Neuronal stem cell (in vitro differentiated cells): ENCODE measurements around the gene SLC30A9.

Experiments
- DNase-seq: peaks from one replicate; pipeline ENCODE4 v3.0.0-alpha.2; 2013; ENCODE audit warnings: low spot score
- H2AFZ ChIP-seq: one replicate; pipeline ENCODE4 v1.6.1; 2013; ENCODE audit warnings: mild to moderate bottlenecking, low read length, inconsistent platforms
- H2AK5ac ChIP-seq: 2 replicates; pipeline ENCODE4 v1.6.1; 2013; ENCODE audit warnings: low read depth, mild to moderate bottlenecking, inconsistent platforms, low read length, moderate library complexity, mixed read lengths
- H2BK120ac ChIP-seq: 2 replicates; pipeline ENCODE4 v1.6.1; 2013; ENCODE audit warnings: low read depth, mild to moderate bottlenecking, inconsistent platforms, low read length, moderate library complexity, mixed read lengths
- H2BK12ac ChIP-seq: one replicate; pipeline ENCODE4 v1.6.1; 2013; ENCODE audit warnings: low read length, inconsistent platforms
- H2BK15ac ChIP-seq: 2 replicates; pipeline ENCODE4 v1.6.1; 2013; ENCODE audit warnings: mild to moderate bottlenecking, low read length, inconsistent platforms, mixed read lengths
- H2BK5ac ChIP-seq: one replicate; pipeline ENCODE4 v1.6.1; 2013; ENCODE audit warnings: inconsistent platforms, mild to moderate bottlenecking, low read length, moderate library complexity
- H3K14ac ChIP-seq: one replicate; pipeline ENCODE4 v1.6.1; 2013; ENCODE audit warnings: low read length, inconsistent platforms
- H3K18ac ChIP-seq: 2 replicates; pipeline ENCODE4 v1.6.1; 2013; ENCODE audit warnings: low read length, inconsistent platforms
- H3K23ac ChIP-seq: 2 replicates; pipeline ENCODE4 v1.6.1; 2013; ENCODE audit warnings: low read depth, mild to moderate bottlenecking, mixed read lengths, low read length, inconsistent platforms; ENCODE audit not compliant: poor library complexity
- H3K27ac ChIP-seq: replicated peaks from 3 replicates; pipeline ENCODE4 v1.5.1; 2013; ENCODE audit warnings: low read length, inconsistent platforms
- H3K27me3 ChIP-seq, 3 experiments: 2 replicates each; pipeline ENCODE4 v1.6.1; 2013; ENCODE audit warnings: low read length in 3 of 3, mild to moderate bottlenecking in 2 of 3, inconsistent platforms in 1 of 3, low read depth in 1 of 3, mixed read lengths in 1 of 3, moderate library complexity in 1 of 3; ENCODE audit not compliant: control insufficient read depth in 3 of 3, insufficient read depth in 3 of 3
- H3K36me3 ChIP-seq, 2 donors: replicated peaks in 1 of 2; 2 replicates each; pipeline ENCODE4 v1.6.1; 2013; ENCODE audit warnings: low read length in 2 of 2; ENCODE audit not compliant: control insufficient read depth in 2 of 2, insufficient read depth in 2 of 2
- H3K4ac ChIP-seq: 2 replicates; pipeline ENCODE4 v1.6.1; 2013; ENCODE audit warnings: inconsistent platforms, mild to moderate bottlenecking, low read length, moderate library complexity
- H3K4me1 ChIP-seq, 2 donors: 1 replicate in 1 of 2; 2 replicates in 1 of 2; pipeline ENCODE4 v1.6.1; 2013; ENCODE audit warnings: low read length in 2 of 2, low read depth in 1 of 2; ENCODE audit not compliant: control insufficient read depth in 2 of 2, insufficient read depth in 1 of 2
- H3K4me2 ChIP-seq: one replicate; pipeline ENCODE4 v1.6.1; 2013; ENCODE audit warnings: mild to moderate bottlenecking, low read length, inconsistent platforms; ENCODE audit not compliant: insufficient read depth, poor library complexity, severe bottlenecking
- H3K4me3 ChIP-seq, 2 donors: 2 replicates each; pipeline ENCODE4 v1.5.1; 2013; ENCODE audit warnings: low read length in 2 of 2, mild to moderate bottlenecking in 2 of 2, inconsistent platforms in 1 of 2, moderate library complexity in 1 of 2
- H3K79me1 ChIP-seq: one replicate; pipeline ENCODE4 v1.6.1; 2013; ENCODE audit warnings: low read depth, mild to moderate bottlenecking, inconsistent platforms, low read length, moderate library complexity
- H3K9ac ChIP-seq: one replicate; pipeline ENCODE4 v1.6.1; 2013; ENCODE audit warnings: mild to moderate bottlenecking, low read depth, low read length, inconsistent platforms; ENCODE audit not compliant: poor library complexity
- H3K9me3 ChIP-seq, 2 donors: replicated peaks in 1 of 2; 2 replicates each; pipeline versions ENCODE3 to v1.6.1; 2013; ENCODE audit warnings: low read length in 2 of 2, mild to moderate bottlenecking in 2 of 2, inconsistent platforms in 1 of 2, low read depth in 1 of 2, mixed read lengths in 1 of 2, moderate library complexity in 1 of 2; ENCODE audit not compliant: control insufficient read depth in 2 of 2, insufficient read depth in 1 of 2
- H4K8ac ChIP-seq: one replicate; pipeline ENCODE4 v1.6.1; 2013; ENCODE audit warnings: low read depth, mild to moderate bottlenecking, inconsistent platforms, low read length, moderate library complexity
- H4K91ac ChIP-seq: one replicate; pipeline ENCODE4 v1.6.1; 2013; ENCODE audit warnings: low read length, low read depth, mild to moderate bottlenecking, inconsistent platforms; ENCODE audit not compliant: poor library complexity
- WGBS, 2 donors: extraction: QIAGEN DNeasy Blood & Tissue Kit; methylation state at CpG; one replicate each; pipeline ENCODE4 v1.1.7; 2013; ENCODE audit warnings: missing lambda C conversion rate in 2 of 2, mixed read lengths in 1 of 2; ENCODE audit not compliant: insufficient read length in 2 of 2, insufficient replicate concordance in 1 of 2; ENCODE audit errors: extremely low coverage in 2 of 2; 5-methylcytosine and 5-hydroxymethylcytosine counted together

Gene SLC30A9

DNA sequence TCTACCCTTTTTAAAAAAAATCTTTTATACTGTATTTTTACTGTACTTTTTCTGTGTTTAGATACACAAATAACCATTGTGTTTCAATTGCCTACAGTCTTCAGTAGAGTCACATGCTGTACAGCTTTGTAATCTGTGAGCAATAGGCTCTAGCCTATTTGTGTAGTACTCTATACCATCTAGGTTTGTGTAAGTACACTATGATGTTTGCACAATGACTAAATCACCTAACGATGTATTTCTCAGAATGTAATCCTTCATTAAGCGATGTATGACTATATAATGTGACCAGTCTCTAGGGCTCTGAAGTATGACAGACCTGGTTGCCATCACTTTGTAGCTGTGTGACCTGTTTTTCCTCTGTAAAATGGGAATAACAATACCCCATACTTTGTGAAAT is 22.9 kb upstream of the SLC30A9 start:
- Histone ChIP-seq H4K8ac (no peak overlapping the region), H3K36me3 (no peaks in the 10 kb centered on the region), H3K27ac (no peak overlapping the region), H3K27me3 (no peaks in the 10 kb centered on the region), H3K14ac (no peak overlapping the region), H2AK5ac (no peak overlapping the region), H2BK120ac (no peak overlapping the region), H4K91ac (no peak overlapping the region), H2BK12ac (no peak overlapping the region), H2AFZ (no peak overlapping the region), H2BK15ac (no peak overlapping the region), H3K23ac (no peak overlapping the region), H3K18ac (no peak overlapping the region), H3K4me3 (no peak overlapping the region), H3K9me3 (no peaks in the 10 kb centered on the region), H3K9ac (no peak overlapping the region), H3K4me1 (no peaks in the 10 kb centered on the region), H3K79me1 (no peaks in the 10 kb centered on the region), H3K4ac (no peak overlapping the region), H2BK5ac (no peak overlapping the region), H3K4me2 (no peak overlapping the region)
- WGBS, 2 donors, result no CpG with 5 or more reads among the region's 2 CpGs
- DNase-seq, result no peak

DNA sequence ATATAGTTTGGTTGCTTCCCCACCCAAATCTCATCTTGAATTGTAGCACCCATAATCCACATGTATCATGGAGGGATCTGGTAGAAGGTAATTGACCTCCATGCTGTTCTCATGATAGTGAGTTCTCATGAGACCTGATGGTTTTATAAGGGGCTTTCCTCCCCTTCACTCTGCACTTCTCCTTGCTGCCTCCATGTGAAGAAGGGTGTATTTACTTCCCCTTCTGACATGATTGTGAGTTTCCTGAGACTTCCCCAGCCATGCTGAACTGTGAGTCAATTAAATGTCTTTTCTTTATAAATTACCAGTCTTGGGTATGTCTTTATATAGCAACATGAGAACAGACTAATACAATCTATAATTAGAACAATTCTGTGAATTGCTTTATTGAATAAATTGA is 20.7 kb upstream of the SLC30A9 start:
- Histone ChIP-seq H2BK15ac (no peak overlapping the region), H4K8ac (no peak overlapping the region), H4K91ac (no peak overlapping the region), H2BK12ac (no peak overlapping the region), H3K23ac (no peak overlapping the region), H3K4ac (no peak overlapping the region), H3K9me3 (no peaks in the 10 kb centered on the region), H3K4me2 (no peak overlapping the region), H3K27me3 (no peaks in the 10 kb centered on the region), H3K4me3 (no peak overlapping the region), H2AK5ac (no peak overlapping the region), H3K27ac (no peak overlapping the region), H3K36me3 (no peaks in the 10 kb centered on the region), H3K18ac (no peak overlapping the region), H2BK5ac (no peak overlapping the region), H3K4me1 (no peaks in the 10 kb centered on the region), H2AFZ (no peak overlapping the region), H3K79me1 (no peaks in the 10 kb centered on the region), H3K14ac (no peak overlapping the region), H2BK120ac (no peak overlapping the region), H3K9ac (no peak overlapping the region)
- no peak for DNase-seq

- no peak overlapping the region for H3K23ac ChIP-seq
- H2AFZ ChIP-seq, result no peak overlapping the region
- H3K4ac ChIP-seq, result no peak overlapping the region
- no peak overlapping the region for H3K4me3 ChIP-seq
- no peak overlapping the region for H4K8ac ChIP-seq
- H2BK120ac ChIP-seq, result no peak overlapping the region
- no peak overlapping the region for H3K14ac ChIP-seq
- H2AK5ac ChIP-seq, result no peak overlapping the region
- no CpG with 5 or more reads among the region's 1 CpG for WGBS, 2 donors
- no peak overlapping the region for H3K4me2 ChIP-seq
- H2BK5ac ChIP-seq, result no peak overlapping the region
- H3K9me3 ChIP-seq, result no peaks in the 10 kb centered on the region
- no peaks in the 10 kb centered on the region for H3K79me1 ChIP-seq
- DNase-seq, result no peak
- peaks cover 0 to 2% of the 10 kb centered on the region in 2 donors for H3K4me1 ChIP-seq
- no peaks in the 10 kb centered on the region for H3K27me3 ChIP-seq
- H3K36me3 ChIP-seq, result no peaks in the 10 kb centered on the region
- H2BK15ac ChIP-seq, result no peak overlapping the region
- H3K9ac ChIP-seq, result no peak overlapping the region
- H3K27ac ChIP-seq, result no peak overlapping the region
- no peak overlapping the region for H2BK12ac ChIP-seq
- no peak overlapping the region for H3K18ac ChIP-seq
- no peak overlapping the region for H4K91ac ChIP-seq
Measured at GRCh38 chr4:41975341-41975740, 15.0 kb upstream of the SLC30A9 start.

DNA sequence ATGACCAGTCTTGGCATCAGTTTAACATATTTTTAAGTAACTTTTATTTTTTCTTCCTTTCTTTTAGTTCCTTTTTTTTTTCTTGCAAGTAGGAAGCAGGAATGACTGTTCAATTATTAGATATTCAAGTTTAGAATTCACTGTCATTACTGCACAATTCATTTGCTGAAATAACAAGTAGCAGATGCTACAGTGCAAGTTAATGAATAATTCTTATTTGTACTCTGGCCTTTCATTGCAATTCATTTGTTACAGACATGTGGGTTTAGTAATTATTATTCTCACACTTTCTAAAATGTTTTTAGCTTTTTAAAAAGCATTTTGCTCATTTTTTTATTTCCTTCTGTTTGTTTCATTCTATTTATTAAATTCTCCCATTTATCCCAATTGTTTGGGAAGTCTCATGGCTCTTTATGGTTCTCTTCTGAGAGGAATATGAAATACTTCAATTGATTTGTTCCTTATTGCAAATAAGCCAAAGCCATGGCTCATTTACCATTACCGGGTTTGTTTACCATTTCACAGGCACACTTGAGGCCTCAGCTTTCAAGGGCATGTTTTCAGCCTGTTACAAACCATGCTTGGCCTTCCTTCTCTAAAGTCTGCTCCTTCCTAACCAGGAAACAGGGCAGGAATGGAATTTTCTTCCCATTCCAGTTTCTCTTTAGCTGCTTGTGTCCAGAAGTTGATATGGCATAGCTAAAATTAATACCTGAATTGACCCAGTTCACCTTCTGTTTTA is 13.4 kb upstream of the SLC30A9 start:
- Histone ChIP-seq H3K4me1 (peaks cover 0 to 2% of the 10 kb centered on the region in 2 donors), H4K91ac (no peak overlapping the region), H2AFZ (peak overlapping the region; percentile 52), H3K9me3 (no peaks in the 10 kb centered on the region), H3K79me1 (no peaks in the 10 kb centered on the region), H2BK12ac (no peak overlapping the region), H3K18ac (no peak overlapping the region), H4K8ac (no peak overlapping the region), H2BK15ac (no peak overlapping the region), H3K27ac (no peak overlapping the region), H3K27me3 (no peaks in the 10 kb centered on the region), H2BK5ac (no peak overlapping the region), H3K23ac (no peak overlapping the region), H3K4me2 (no peak overlapping the region), H2BK120ac (no peak overlapping the region), H2AK5ac (no peak overlapping the region), H3K4me3 (no peak overlapping the region), H3K4ac (no peak overlapping the region), H3K9ac (no peak overlapping the region), H3K14ac (no peak overlapping the region), H3K36me3 (no peaks in the 10 kb centered on the region)
- WGBS, 2 donors, result no CpG with 5 or more reads among the region's 1 CpG
- DNase-seq, result no peak
